Measurements from ENCODE around the gene ZFYVE21. TPM values are rescaled to one million over a fixed set of nuclear protein-coding genes. Genes with fewer than 3 reads are reported as not detected.
A peak's percentile ranks its signal among the peaks of the same experiment; 100 is the strongest.

ZFYVE21 gene
- total RNA-seq, 4 donors from 2014 or later: 128 to 268 (median 205) TPM

DNA sequence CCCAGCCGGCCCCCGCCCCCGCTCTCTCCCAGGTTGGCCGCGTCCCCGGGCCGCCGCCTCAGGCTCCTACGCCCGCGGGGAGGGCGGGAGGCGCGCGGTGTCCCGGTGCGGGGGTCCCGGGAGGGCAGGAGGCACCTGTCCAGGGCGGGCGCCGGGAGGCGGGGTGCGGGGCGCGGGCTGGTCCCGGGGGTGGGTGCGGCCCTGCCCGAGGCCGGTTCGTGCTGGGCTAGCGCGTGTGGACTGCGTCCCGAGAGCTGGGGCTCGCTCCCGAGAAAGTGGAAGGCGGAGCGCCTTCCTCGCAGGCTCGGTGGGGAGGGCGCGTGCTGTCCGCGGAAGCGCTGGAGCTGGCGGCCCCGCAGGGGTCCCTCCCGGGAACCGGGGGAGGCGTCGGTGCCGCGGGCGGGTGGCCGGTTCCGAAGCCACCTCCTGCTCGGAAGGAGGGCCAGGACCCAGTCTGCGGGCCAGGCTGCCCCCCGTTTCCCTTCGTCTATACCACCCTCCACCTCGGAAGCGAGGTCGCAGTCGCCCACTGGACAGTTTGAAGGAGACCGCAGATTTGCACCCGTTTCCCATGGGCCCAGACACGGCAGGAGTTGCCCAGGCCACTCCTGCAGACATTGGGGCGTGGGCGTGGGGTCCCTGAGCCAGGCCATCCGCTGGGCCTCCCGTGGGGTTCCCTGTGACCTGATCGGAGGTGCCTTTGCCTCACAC is 636 bp downstream of the ZFYVE21 start:
- no peaks in the 10 kb centered on the region for H3K36me3 ChIP-seq
- H3K27ac ChIP-seq: peak overlapping the region; percentile 51 to 98 (median 94)
- peaks cover 0 to 89% (median 43%) of the 10 kb centered on the region in 3 donors for H3K4me1 ChIP-seq
- peak overlapping the region; percentile 74 to 99 for H3K4me3 ChIP-seq
- peak; percentile 1 for ATAC-seq
- WGBS, 2 donors (ENCODE audit: low coverage in 1 of 2): 0% methylated on average over 1 of the region's 72 CpGs; no CpG with 5 or more reads in 1 of the 2 donors
- no peaks in the 10 kb centered on the region for H3K27me3 ChIP-seq
- H3K9me3 ChIP-seq: no peaks in the 10 kb centered on the region
- TF ChIP-seq POLR2A (IDR thresholded peaks at IDR 0.05): no peak
- TF ChIP-seq, protein P1, sequence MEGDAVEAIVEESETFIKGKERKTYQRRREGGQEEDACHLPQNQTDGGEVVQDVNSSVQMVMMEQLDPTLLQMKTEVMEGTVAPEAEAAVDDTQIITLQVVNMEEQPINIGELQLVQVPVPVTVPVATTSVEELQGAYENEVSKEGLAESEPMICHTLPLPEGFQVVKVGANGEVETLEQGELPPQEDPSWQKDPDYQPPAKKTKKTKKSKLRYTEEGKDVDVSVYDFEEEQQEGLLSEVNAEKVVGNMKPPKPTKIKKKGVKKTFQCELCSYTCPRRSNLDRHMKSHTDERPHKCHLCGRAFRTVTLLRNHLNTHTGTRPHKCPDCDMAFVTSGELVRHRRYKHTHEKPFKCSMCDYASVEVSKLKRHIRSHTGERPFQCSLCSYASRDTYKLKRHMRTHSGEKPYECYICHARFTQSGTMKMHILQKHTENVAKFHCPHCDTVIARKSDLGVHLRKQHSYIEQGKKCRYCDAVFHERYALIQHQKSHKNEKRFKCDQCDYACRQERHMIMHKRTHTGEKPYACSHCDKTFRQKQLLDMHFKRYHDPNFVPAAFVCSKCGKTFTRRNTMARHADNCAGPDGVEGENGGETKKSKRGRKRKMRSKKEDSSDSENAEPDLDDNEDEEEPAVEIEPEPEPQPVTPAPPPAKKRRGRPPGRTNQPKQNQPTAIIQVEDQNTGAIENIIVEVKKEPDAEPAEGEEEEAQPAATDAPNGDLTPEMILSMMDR (IDR thresholded peaks at IDR 0.05): no peak

DNA sequence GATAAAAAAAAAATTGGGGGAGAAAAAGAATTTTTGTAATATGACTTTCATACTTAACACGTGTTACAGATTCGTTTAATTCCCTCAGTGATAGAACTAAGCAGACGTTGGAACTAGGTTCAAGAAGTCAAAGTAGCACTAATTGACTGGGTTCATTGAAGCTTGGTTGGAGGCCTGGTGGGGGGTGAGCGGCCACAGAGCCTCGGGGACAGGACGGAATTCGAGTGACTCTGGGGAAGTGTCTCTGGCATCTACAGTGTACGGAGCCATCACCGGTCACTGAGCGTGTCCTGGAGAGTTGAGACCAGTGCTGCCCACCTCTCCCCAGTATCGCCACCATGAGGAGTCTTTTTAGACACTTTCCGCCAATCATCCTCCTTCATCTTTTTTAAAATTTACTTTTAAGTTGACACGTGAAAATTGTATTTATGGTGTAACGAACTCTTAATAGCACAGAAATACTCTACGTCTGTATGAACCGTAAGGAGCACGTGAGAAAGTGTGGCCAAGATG is 1.3 kb downstream of the ZFYVE21 start:
- no peak for TF ChIP-seq POLR2A (IDR thresholded peaks at IDR 0.05)
- TF ChIP-seq, protein P1 (IDR thresholded peaks at IDR 0.05): no peak
- no peak for TF ChIP-seq POLR2AphosphoS5 (IDR thresholded peaks at IDR 0.05)
- TF ChIP-seq EP300 (IDR thresholded peaks at IDR 0.05): no peak
- H3K4me1 ChIP-seq: peaks cover 0 to 89% (median 44%) of the 10 kb centered on the region in 3 donors
- no peaks in the 10 kb centered on the region for H3K27me3 ChIP-seq
- no peaks in the 10 kb centered on the region for H3K9me3 ChIP-seq
- H3K36me3 ChIP-seq: no peaks in the 10 kb centered on the region
- no peak for ATAC-seq
- 72 to 74% methylated on average over 13 to 14 of the region's 17 CpGs for WGBS, 2 donors (ENCODE audit: low coverage in 1 of 2)
- peak overlapping the region; percentile 74 to 99 for H3K4me3 ChIP-seq
- H3K27ac ChIP-seq: peak overlapping the region in 3 of 4 donors; percentile 60 to 98 (median 90)

DNA sequence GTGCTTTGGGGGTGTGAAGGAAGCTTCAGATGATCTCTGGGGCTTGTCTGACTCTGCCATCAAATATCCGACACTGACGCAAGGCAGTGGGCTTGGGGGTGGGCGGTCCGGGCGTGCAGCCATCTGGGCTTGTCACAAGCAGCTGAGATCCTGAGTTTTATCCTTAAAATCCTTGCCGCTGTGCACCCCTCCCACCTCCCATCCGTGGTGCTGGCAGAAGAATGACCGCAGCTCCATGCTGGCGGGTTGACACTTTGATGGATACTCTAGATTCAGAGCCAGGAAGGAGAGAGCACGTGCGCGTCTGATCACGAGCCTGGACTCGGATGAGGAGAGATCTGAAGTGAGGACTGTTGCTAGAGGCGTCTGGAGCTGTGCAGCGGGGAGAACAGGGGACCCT is 3.0 kb downstream of the ZFYVE21 start:
- Histone ChIP-seq H3K36me3 (no peaks in the 10 kb centered on the region), H3K27ac (peak overlapping the region in 3 of 4 donors; percentile 60 to 98 (median 85)), H3K9me3 (no peaks in the 10 kb centered on the region), H3K4me3 (peak overlapping the region in 1 of 2 donors; percentile 99), H3K4me1 (peaks cover 4 to 89% (median 45%) of the 10 kb centered on the region in 3 donors), H3K27me3 (no peaks in the 10 kb centered on the region)
- ATAC-seq: no peak
- TF ChIP-seq POLR2A (IDR thresholded peaks at IDR 0.05) (no peak), POLR2AphosphoS5 (IDR thresholded peaks at IDR 0.05) (peak; percentile 75)
- 25% methylated on average over 5 of the region's 16 CpGs; no CpG with 5 or more reads in 1 of the 2 donors for WGBS, 2 donors (ENCODE audit: low coverage in 1 of 2)

DNA sequence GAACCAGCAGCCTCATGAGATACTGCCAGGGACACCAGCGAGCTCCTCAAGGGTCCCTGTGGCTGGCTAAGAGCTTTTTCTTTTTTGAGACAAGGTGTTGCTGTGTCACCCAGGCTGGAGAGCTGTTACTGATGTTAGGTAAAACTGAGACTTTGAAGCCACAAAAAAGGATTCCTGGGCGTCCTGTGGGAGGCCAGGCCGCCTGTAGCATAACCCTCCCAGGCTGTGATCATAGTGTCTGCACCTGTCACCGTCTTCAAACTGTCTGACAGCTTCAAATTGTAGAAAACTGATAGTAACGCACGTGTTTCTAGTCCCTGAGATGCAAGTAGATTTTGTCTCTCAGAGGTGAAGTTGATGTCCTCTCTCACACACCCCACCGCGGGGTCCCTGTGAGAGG is 4.1 kb downstream of the ZFYVE21 start:
- ATAC-seq: no peak
- TF ChIP-seq POLR2AphosphoS5 (IDR thresholded peaks at IDR 0.05) (no peak), POLR2A (IDR thresholded peaks at IDR 0.05) (no peak), EP300 (IDR thresholded peaks at IDR 0.05) (no peak)
- TF ChIP-seq, protein P1 (IDR thresholded peaks at IDR 0.05): no peak
- H3K36me3 ChIP-seq: peaks cover 0 to under 1% of the 10 kb centered on the region in 2 donors
- H3K4me1 ChIP-seq: peaks cover 9 to 89% (median 57%) of the 10 kb centered on the region in 3 donors
- peak overlapping the region in 3 of 4 donors; percentile 46 to 98 (median 85) for H3K27ac ChIP-seq
- no peak overlapping the region for H3K4me3 ChIP-seq
- H3K9me3 ChIP-seq: no peaks in the 10 kb centered on the region
- WGBS, 2 donors (ENCODE audit: low coverage in 1 of 2): 67 to 71% methylated on average over 3 to 5 of the region's 8 CpGs
- H3K27me3 ChIP-seq: no peaks in the 10 kb centered on the region

DNA sequence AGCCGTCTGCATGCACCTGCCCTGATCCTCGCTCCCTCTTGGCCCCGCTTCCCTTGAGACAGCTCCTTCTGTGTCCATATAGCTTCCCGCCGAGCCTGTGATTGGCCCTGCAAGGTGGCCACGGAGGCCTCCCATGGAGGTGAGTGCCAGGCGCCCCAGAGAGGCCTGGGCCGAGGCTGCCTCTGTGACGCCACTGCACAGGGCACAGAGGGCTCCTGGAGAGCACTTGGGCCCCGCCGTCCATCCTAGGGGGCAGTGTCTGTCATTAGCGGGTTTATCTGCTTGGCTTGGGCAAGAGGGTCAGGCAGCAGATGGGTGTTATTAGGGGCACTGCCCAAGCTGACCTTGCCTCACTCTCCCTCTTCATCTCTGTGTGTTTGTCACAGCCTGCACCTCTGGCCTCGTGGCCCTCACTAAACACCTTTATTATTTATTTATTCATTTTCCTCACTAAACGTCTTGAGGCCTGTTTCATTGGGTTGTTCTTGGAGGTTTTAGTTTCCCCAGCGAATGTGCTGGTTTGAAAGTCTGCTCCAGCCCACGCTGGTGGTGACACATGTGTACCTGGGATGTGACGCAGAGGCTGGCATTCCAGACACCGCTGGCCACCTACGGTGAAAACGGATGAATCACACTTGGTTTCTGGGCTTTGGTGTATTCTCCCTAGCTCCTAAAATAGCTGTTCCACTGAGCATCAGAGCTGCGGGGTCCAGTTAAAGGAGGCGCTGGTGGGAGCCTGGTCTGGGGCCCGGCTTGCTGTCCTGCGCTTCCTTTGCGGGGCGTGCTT is 5.9 kb downstream of the ZFYVE21 start:
- WGBS, 2 donors (ENCODE audit: low coverage in 1 of 2): 47 to 80% methylated on average over 4 to 15 of the region's 26 CpGs
- TF ChIP-seq POLR2AphosphoS5 (IDR thresholded peaks at IDR 0.05) (peak; percentile 90), EP300 (IDR thresholded peaks at IDR 0.05) (no peak)
- Histone ChIP-seq H3K4me3 (no peak overlapping the region), H3K4me1 (peaks cover 9 to 100% (median 65%) of the 10 kb centered on the region in 3 donors), H3K36me3 (peaks cover 0 to 19% of the 10 kb centered on the region in 2 donors), H3K27ac (peak overlapping the region; percentile 75 to 98 (median 82)), H3K9me3 (no peaks in the 10 kb centered on the region), H3K27me3 (no peaks in the 10 kb centered on the region)
- peak; percentile 51 for ATAC-seq

Measured in gastroesophageal sphincter (tissue), 4 donors.